Osteoblast (primary cell): ENCODE data around the gene SCN8A. TPM values are rescaled to one million over a fixed set of nuclear protein-coding genes. Genes with fewer than 3 reads are reported as not detected.

ENCODE experiments used
- DNase-seq: peaks from one replicate; pipeline ENCODE4 v3.0.0; 2011; ENCODE audit warnings: low spot score, mixed read lengths; ENCODE audit not compliant: insufficient read length; ENCODE audit errors: missing footprints
- H2AFZ ChIP-seq: 2 replicates; pipeline ENCODE4 v1.6.0; 2011; ENCODE audit warnings: mild to moderate bottlenecking, low read length
- H3K27ac ChIP-seq: 2 replicates; pipeline ENCODE4 v1.5.1; 2011; ENCODE audit warnings: mild to moderate bottlenecking, low read depth, low read length, moderate library complexity
- H3K27me3 ChIP-seq: 2 replicates; pipeline ENCODE4 v1.6.0; 2012; ENCODE audit warnings: mild to moderate bottlenecking, control low read depth, inconsistent platforms, low read length, moderate library complexity; ENCODE audit not compliant: insufficient read depth
- H3K36me3 ChIP-seq: 2 replicates; pipeline ENCODE4 v1.5.1; 2011; ENCODE audit warnings: mild to moderate bottlenecking, low read length, control low read depth, moderate library complexity; ENCODE audit not compliant: insufficient read depth
- H3K4me1 ChIP-seq: 2 replicates; pipeline ENCODE4 v1.5.1; 2011; ENCODE audit warnings: mild to moderate bottlenecking, low read length, control low read depth, moderate library complexity; ENCODE audit not compliant: insufficient read depth
- H3K4me2 ChIP-seq: 2 replicates; pipeline ENCODE4 v1.6.0; 2011; ENCODE audit warnings: mild to moderate bottlenecking, low read length; ENCODE audit not compliant: insufficient read depth
- H3K4me3 ChIP-seq: fragments of 200-600 bp; sonication (generic); 3 replicates; pipeline ENCODE4 v1.5.1; 2012; ENCODE audit warnings: mild to moderate bottlenecking, low read length, inconsistent platforms; ENCODE audit not compliant: insufficient read depth
- H3K79me2 ChIP-seq: 2 replicates; pipeline ENCODE4 v1.6.0; 2012; ENCODE audit warnings: mild to moderate bottlenecking, low read length, control low read depth, inconsistent platforms; ENCODE audit not compliant: insufficient read depth
- H3K9me3 ChIP-seq: 2 replicates; pipeline ENCODE4 v1.5.1; 2011; ENCODE audit warnings: low read depth, low read length, control low read depth
- H4K20me1 ChIP-seq: 2 replicates; pipeline ENCODE4 v1.6.0; 2012; ENCODE audit warnings: mild to moderate bottlenecking, low read length, control low read depth; ENCODE audit not compliant: insufficient read depth
- CTCF ChIP-seq: IDR thresholded peaks from 2 replicates; pipeline ENCODE4 v1.5.1; 2011; ENCODE audit warnings: mild to moderate bottlenecking, low read depth, low read length, moderate library complexity; ENCODE audit errors: extremely low read depth
- total RNA-seq: library from RNA; depleted of rRNA; stranded (reverse); fragments of >200 nt; gene quantifications from 2 replicates; pipeline ENCODE4 v1.2.3, GENCODE V29; 2012

SCN8A gene
- total RNA-seq, 1 donor: 26.4 TPM

- Histone ChIP-seq H3K36me3 (no peaks in the 10 kb centered on the region), H4K20me1 (no peaks in the 10 kb centered on the region), H3K9me3 (no peaks in the 10 kb centered on the region), H2AFZ (no peak overlapping the region), H3K4me3 (no peak overlapping the region), H3K4me2 (no peak overlapping the region), H3K27ac (peak overlapping the region; percentile 32), H3K4me1 (peaks cover 41% of the 10 kb centered on the region), H3K27me3 (no peaks in the 10 kb centered on the region), H3K79me2 (peaks cover 20% of the 10 kb centered on the region)
- TF ChIP-seq CTCF: no peak
- no peak for DNase-seq
Observed at GRCh38 chr12:51682981-51683380, 91.9 kb downstream of the SCN8A start.

- Histone ChIP-seq H3K4me3 (no peak overlapping the region), H3K4me1 (peaks cover 44% of the 10 kb centered on the region), H3K27ac (peak overlapping the region; percentile 32), H4K20me1 (no peaks in the 10 kb centered on the region), H3K36me3 (no peaks in the 10 kb centered on the region), H3K9me3 (no peaks in the 10 kb centered on the region), H3K4me2 (peak overlapping the region; percentile 33), H3K79me2 (peaks cover 20% of the 10 kb centered on the region), H3K27me3 (no peaks in the 10 kb centered on the region), H2AFZ (no peak overlapping the region)
- no peak for DNase-seq
- TF ChIP-seq CTCF: no peak
Observed at GRCh38 chr12:51683763-51684357, 92.8 kb downstream of the SCN8A start.

- Histone ChIP-seq H3K4me3 (peak overlapping the region; percentile 45), H3K9me3 (no peaks in the 10 kb centered on the region), H3K79me2 (peaks cover 15% of the 10 kb centered on the region), H3K4me1 (peaks cover 42% of the 10 kb centered on the region), H4K20me1 (no peaks in the 10 kb centered on the region), H3K27ac (peak overlapping the region; percentile 70), H2AFZ (no peak overlapping the region), H3K36me3 (peaks cover 3% of the 10 kb centered on the region), H3K4me2 (peak overlapping the region; percentile 79), H3K27me3 (no peaks in the 10 kb centered on the region)
- peak; percentile 43 for DNase-seq
- no peak for TF ChIP-seq CTCF
Observed at GRCh38 chr12:51686727-51687126, 95.7 kb downstream of the SCN8A start.

- no peak for DNase-seq
- Histone ChIP-seq H3K4me1 (peaks cover 45% of the 10 kb centered on the region), H3K27me3 (no peaks in the 10 kb centered on the region), H3K79me2 (peaks cover 14% of the 10 kb centered on the region), H3K4me3 (peak overlapping the region; percentile 45), H3K36me3 (peaks cover 3% of the 10 kb centered on the region), H3K27ac (peak overlapping the region; percentile 70), H3K4me2 (peak overlapping the region; percentile 79), H2AFZ (no peak overlapping the region), H4K20me1 (no peaks in the 10 kb centered on the region), H3K9me3 (no peaks in the 10 kb centered on the region)
- no peak for TF ChIP-seq CTCF
Observed at GRCh38 chr12:51687177-51687576, 96.1 kb downstream of the SCN8A start.
